Activated naive CD8-positive, alpha-beta T cell (primary cell): ENCODE data around the gene ARMC6.

Experiments used
- H3K27ac Mint-ChIP-seq: one replicate; pipeline ENCODE4 v1.8.0; 2021; ENCODE audit warnings: mixed read lengths
- H3K27me3 Mint-ChIP-seq: one replicate; pipeline ENCODE4 v1.8.0; 2021; ENCODE audit warnings: mixed read lengths
- H3K36me3 Mint-ChIP-seq: one replicate; pipeline ENCODE4 v1.8.0; 2021; ENCODE audit warnings: mixed read lengths
- H3K4me1 Mint-ChIP-seq: one replicate; pipeline ENCODE4 v1.8.0; 2021; ENCODE audit warnings: low read depth, mixed read lengths
- H3K4me3 Mint-ChIP-seq: one replicate; pipeline ENCODE4 v1.8.0; 2021; ENCODE audit warnings: mild to moderate bottlenecking, mixed read lengths
- H3K9me3 Mint-ChIP-seq: one replicate; pipeline ENCODE4 v1.8.0; 2021; ENCODE audit warnings: low read depth, mixed read lengths

Gene ARMC6

DNA sequence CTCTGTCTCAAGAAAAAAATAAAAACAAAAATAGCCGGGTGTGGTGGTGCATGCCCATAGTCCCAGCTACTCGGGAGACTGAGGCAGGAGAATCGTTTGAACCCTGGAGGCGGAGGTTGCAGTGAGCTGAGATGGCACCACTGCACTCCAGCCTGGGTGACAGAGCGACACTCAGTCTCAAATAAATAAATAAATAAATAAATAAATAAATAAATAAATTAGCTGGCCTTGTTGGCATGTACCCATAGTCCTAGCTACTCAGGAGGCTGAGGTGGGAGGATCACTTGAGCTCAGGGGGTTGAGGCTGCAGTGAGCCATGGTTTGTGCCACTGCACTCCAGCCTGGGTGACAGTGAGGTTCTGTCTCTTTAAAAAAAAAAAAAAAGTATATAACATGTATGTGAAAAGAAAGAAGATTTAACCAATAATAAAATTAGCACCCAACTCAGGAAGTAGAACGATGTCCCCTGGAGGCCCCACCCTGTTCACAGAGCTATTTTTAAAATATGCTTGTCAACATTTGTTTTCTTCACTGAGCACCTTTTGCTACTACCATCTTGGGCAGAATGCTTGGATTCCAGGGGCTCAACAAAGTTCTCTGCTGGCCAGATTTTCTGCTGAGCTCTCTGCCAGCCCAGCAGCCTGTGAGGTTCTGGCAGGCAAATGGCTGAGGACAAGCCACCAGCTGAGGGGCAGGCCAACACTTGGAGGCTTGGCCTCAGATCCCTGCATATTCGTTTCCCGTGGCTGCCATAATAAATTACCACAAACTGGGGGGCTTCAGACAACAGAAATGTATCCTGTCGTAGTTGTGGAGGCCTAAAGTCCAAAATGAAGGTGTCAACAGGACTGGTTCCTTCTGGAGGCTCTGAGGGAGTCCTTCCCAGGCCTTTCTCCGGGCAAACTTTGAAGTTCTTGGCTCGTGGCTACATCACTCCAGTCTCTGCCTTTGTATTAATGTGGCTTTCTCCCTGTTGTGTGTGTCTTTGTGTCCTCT lies 35.6 kb downstream of the ARMC6 start:
- Mint-ChIP-seq H3K27ac (no peak overlapping the region), H3K36me3 (no peaks in the 10 kb centered on the region), H3K4me1 (peaks cover 42% of the 10 kb centered on the region), H3K9me3 (no peaks in the 10 kb centered on the region), H3K4me3 (no peak overlapping the region), H3K27me3 (no peaks in the 10 kb centered on the region)

DNA sequence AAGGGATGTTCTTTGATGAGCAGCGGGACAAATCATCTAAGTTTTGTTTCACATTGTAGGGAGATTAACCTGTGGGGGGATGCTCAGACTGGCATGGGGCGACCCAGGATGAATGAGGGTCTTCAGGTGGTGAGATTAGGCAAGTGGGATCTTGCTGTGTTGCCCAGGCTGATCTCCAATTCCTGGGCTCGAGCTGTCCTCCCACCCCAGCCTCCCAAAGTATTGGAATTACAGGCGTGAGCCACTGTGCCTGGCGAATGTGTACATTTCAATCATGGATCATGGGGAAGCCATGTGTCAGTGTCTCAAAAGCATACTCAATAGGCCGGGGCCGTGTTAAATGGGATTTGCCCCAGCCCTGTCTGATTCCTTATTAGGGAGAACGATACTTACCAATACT lies 38.5 kb downstream of the ARMC6 start:
- no peaks in the 10 kb centered on the region for H3K9me3 Mint-ChIP-seq
- H3K36me3 Mint-ChIP-seq: no peaks in the 10 kb centered on the region
- no peak overlapping the region for H3K27ac Mint-ChIP-seq
- no peaks in the 10 kb centered on the region for H3K27me3 Mint-ChIP-seq
- peaks cover 30% of the 10 kb centered on the region for H3K4me1 Mint-ChIP-seq
- no peak overlapping the region for H3K4me3 Mint-ChIP-seq

DNA sequence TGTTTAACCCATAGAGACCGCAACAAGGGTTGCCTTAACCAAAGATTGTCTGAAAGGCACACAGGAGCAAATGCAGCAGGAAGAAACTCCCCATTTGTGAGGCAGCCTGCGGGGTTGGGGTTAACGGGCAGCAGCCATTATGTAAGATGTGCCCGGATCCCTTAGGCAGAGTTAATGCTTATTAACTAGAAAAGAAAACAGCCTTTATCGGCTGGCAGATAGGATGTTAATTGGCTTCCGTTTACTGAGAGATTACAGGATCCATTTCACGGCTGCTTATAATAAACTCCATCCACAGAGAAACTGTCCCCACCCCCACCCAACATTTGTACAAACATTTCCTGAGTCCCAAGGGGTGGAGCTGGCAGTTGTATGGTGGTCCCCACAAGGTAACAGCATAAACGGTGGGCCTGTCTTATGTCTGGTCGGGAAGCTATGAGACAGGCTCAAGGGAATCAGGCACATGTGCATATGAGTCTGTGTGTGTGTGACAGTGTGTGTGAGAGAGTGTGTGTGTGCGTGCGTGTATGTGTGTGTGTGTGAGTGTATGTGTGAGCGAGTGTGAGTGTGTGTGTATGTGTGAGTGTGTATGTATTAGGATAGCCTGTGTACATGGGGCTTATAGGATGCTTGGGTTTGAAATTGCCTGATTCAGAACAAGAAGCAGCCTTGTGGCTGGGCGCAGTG lies 40.9 kb downstream of the ARMC6 start:
- H3K36me3 Mint-ChIP-seq: peaks cover 2% of the 10 kb centered on the region
- no peaks in the 10 kb centered on the region for H3K27me3 Mint-ChIP-seq
- H3K9me3 Mint-ChIP-seq: no peaks in the 10 kb centered on the region
- no peak overlapping the region for H3K4me3 Mint-ChIP-seq
- no peak overlapping the region for H3K27ac Mint-ChIP-seq
- H3K4me1 Mint-ChIP-seq: peaks cover 18% of the 10 kb centered on the region

DNA sequence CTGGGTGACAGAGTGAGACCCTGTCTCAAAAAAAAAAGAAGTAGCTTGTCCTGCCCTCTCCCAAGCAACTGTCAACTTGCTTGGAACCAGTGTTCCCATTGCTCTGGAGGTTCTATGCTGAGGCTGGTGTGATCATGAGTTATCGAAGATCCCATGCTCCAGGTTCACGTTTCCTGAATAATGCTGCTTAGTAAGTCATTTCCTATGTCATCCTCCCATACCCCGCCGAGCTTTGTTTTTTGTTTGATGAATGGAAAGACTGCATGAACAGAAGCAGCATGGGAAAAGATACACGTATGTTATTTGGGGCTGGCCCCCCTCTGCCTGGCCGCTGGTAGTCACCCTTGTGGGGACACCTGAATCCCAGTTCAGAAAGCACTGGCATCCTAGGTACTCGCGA lies 41.7 kb downstream of the ARMC6 start:
- Mint-ChIP-seq H3K4me3 (no peak overlapping the region), H3K27ac (no peak overlapping the region), H3K4me1 (peaks cover 16% of the 10 kb centered on the region), H3K27me3 (no peaks in the 10 kb centered on the region), H3K36me3 (peaks cover 2% of the 10 kb centered on the region), H3K9me3 (no peaks in the 10 kb centered on the region)

DNA sequence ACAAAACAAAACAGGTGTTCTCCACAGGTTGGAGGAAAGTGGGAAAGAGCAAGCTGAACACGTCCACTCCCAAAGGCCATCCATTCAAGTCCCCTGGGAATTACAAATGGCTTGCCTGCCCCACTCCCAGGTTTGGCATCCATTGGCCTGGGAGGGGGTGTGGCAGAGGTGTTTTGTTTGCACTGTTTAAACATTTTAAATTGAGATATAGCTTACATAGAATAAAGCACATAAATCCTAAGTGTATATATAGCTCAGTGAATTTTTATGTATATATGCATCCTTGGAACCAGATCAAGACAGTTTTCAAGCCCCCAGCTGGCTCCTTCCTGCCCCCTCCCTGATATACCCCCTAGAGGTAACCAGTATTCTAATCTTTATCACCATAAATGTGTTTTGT lies 43.1 kb downstream of the ARMC6 start:
- Mint-ChIP-seq H3K27ac (no peak overlapping the region), H3K36me3 (peaks cover 2% of the 10 kb centered on the region), H3K4me1 (peaks cover 12% of the 10 kb centered on the region), H3K4me3 (no peak overlapping the region), H3K9me3 (no peaks in the 10 kb centered on the region), H3K27me3 (no peaks in the 10 kb centered on the region)

DNA sequence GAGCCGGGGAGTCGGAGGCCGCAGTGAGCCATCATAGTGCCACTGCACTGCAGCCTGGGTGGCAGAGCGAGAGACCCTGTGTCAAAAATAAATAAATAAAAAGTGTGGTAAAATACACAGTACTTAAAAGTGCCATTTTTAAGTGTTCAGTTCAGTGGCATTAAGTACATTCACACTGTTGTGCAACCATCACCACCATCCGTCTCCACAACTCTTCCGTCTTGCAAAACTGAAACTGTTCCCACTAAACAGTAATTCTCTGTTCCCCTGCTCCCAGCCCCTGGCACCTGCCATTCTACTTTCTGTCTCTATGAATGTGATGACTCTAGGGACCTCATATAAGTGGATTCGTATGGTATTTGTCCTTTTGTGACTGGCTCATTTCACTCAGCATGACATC lies 43.7 kb downstream of the ARMC6 start:
- H3K9me3 Mint-ChIP-seq: no peaks in the 10 kb centered on the region
- no peak overlapping the region for H3K27ac Mint-ChIP-seq

DNA sequence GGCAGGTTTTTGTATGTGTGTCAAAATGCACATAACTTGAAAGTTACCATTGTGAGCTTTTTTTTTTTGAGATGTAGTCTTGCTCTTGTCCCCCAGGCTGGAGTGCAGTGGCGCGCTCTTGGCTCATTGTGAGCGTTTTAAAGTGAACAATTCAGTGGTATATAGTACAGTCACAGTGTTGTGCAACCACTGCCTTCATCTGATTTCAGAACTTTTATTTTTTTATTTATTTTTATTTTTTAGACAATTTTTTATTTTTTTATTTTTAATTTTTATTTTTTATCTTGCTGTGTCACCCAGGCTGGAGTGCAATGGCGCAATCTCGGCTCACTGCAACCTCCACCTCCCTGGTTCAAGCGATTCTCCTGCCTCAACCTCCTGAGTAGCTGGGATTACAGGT lies 45.4 kb downstream of the ARMC6 start:
- no peak overlapping the region for H3K4me3 Mint-ChIP-seq
- peaks cover 7% of the 10 kb centered on the region for H3K4me1 Mint-ChIP-seq
- H3K9me3 Mint-ChIP-seq: no peaks in the 10 kb centered on the region
- H3K27me3 Mint-ChIP-seq: no peaks in the 10 kb centered on the region
- H3K27ac Mint-ChIP-seq: no peak overlapping the region
- H3K36me3 Mint-ChIP-seq: peaks cover 2% of the 10 kb centered on the region

More for the DNA sequence above, 43.7 kb downstream of the ARMC6 start:
- Mint-ChIP-seq H3K27me3 (no peaks in the 10 kb centered on the region), H3K4me3 (no peak overlapping the region), H3K36me3 (peaks cover 2% of the 10 kb centered on the region), H3K4me1 (peaks cover 12% of the 10 kb centered on the region)

DNA sequence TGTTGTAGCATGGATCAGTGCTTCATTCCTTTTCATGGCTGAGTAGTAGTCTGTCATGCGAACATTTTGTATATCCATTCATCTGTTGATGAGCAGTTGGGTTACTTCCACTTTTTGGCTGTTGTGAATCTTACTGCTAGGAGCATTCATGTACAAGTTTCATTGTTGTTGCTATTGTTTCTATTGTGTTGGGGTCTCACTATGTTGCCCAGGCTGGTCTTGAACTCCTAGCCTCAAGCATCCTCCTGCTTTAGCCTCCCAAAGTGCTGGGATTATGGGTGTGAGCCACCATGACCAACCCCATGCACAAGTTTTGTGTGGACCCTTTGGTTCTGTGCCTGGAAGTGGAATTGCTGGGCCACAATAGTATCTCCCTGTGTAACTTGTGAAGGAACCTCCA lies 46.2 kb downstream of the ARMC6 start:
- Mint-ChIP-seq H3K9me3 (no peaks in the 10 kb centered on the region), H3K36me3 (peaks cover 2% of the 10 kb centered on the region), H3K4me3 (no peak overlapping the region), H3K27me3 (no peaks in the 10 kb centered on the region), H3K4me1 (peaks cover 4% of the 10 kb centered on the region), H3K27ac (no peak overlapping the region)

DNA sequence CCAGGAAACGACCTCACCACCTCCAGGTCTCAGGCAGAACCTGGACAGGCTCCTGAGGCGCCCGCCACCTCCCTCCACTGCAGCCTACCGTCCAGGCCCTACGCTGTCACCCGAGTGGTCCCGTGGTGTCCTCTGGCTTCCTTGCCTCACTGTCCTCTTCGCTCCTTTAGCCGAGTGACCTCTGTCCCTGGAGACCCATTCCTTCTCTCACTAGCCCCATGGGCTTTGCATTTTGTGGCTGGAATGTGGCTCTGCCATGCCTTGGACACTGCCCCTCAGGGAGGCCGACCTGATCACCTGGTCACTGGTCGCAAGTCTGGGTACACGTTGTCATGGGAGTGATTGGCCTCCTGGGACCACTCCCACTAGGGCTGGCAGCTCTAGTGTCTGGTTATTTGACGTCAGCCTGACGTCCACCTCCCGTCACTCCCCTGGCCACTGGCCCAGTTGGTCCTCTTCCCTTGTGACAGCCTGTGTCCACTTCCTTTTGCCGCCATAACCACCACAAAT lies 48.3 kb downstream of the ARMC6 start:
- Mint-ChIP-seq H3K4me3 (no peak overlapping the region), H3K9me3 (no peaks in the 10 kb centered on the region), H3K27ac (no peak overlapping the region), H3K36me3 (peaks cover 2% of the 10 kb centered on the region), H3K4me1 (peaks cover 4% of the 10 kb centered on the region), H3K27me3 (no peaks in the 10 kb centered on the region)

DNA sequence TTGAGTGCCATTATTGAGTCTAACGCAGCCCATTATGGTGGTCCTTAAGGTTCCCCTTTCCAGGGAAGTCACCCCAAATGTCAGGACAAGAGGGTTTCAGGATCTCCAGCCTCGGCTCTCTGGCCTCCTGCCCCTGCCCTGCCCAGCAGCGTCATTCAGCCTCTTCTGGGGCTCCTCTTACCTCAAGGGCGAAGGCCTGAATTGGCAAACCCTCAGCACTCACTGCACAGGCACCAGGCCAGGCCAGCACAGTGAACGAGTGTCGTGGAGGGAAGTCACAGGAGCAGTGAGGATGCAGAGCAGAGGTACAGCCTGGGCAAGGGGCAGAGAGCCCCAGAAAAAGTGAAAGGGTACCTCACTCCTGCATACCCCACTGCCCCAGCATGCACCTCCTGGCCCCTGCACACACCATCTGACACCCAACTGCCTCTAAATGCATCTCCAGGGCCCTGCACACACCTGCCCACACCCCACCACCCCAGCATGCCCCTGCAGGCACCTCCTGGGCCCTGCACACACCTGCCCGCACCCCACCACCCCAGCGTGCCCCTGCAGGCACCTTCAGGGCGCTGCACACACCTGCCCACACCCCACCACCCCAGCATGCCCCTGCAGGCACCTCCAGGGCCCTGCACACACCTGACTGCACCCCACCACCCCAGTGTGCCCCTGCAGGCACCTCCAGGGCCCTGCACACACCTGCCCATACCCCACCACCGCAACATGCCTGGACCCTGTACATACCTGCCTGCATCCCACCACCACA lies 50.2 kb downstream of the ARMC6 start:
- no peak overlapping the region for H3K4me3 Mint-ChIP-seq
- no peak overlapping the region for H3K27ac Mint-ChIP-seq
- no peaks in the 10 kb centered on the region for H3K36me3 Mint-ChIP-seq
- H3K27me3 Mint-ChIP-seq: no peaks in the 10 kb centered on the region
- peaks cover 1% of the 10 kb centered on the region for H3K4me1 Mint-ChIP-seq
- no peaks in the 10 kb centered on the region for H3K9me3 Mint-ChIP-seq

DNA sequence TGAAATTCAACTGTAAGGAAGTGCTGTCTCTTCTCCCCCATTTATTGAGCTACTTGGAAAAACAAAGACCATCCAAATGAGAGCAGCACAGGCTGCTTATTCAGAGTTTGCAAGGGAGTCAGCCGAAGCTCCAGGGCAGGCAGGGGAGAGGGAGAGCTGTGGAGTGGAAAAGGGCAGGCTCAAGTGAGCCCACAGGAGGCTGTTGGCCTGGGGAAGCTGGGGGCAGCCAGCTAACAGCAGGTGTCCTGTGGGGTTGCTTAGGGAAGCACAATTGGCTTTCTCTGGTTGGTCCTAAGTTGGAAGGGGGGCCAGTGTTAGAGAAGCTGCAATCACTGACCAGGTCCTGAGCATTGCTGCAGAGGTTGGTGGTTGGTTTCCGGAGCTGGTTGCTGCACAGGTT lies 54.3 kb downstream of the ARMC6 start:
- Mint-ChIP-seq H3K4me3 (no peak overlapping the region), H3K27ac (no peak overlapping the region), H3K9me3 (no peaks in the 10 kb centered on the region), H3K27me3 (no peaks in the 10 kb centered on the region), H3K4me1 (no peaks in the 10 kb centered on the region), H3K36me3 (no peaks in the 10 kb centered on the region)

DNA sequence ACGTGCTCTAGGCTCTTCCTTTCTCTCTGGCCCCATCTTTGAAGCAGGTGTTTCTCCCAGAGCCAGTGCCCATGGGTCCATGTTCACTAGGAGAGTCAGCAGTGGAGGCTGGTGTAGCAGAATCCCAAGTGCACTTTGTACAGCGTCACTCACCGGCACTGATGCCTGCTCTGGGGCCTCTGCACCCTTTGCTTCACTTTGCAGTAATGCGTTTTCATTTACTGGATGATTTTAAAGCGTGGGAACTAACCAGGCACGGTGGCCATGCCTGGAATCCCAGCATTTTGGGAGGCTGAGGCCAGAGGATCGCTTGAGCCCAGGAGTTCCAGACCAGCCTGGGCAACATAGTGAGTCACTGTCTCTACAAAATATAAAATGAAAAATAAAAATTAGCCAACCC lies 61.1 kb downstream of the ARMC6 start:
- Mint-ChIP-seq H3K4me3 (no peak overlapping the region), H3K9me3 (no peaks in the 10 kb centered on the region), H3K27ac (no peak overlapping the region), H3K36me3 (no peaks in the 10 kb centered on the region), H3K27me3 (no peaks in the 10 kb centered on the region), H3K4me1 (no peaks in the 10 kb centered on the region)

DNA sequence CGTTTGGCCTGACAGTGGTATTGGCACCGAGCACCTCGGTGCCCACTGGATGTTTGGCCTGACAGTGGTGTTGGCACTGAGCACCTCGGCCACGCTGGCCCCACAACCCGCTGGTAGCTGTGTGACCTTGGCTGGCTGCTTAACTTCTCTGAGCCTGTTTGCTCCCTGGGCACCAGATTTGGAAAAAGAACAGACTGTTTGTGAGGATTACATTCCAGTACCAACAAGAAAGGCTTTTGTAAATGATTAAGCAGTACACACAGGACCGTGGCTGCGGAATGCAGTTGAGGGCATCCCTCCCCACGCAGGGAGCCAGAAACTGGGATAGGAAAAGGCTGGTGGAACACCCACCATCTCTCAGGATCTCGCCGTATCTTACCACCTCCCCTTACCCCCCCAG lies 62.3 kb downstream of the ARMC6 start:
- Mint-ChIP-seq H3K27me3 (no peaks in the 10 kb centered on the region), H3K27ac (no peak overlapping the region), H3K36me3 (no peaks in the 10 kb centered on the region), H3K9me3 (no peaks in the 10 kb centered on the region), H3K4me1 (no peaks in the 10 kb centered on the region), H3K4me3 (no peak overlapping the region)

DNA sequence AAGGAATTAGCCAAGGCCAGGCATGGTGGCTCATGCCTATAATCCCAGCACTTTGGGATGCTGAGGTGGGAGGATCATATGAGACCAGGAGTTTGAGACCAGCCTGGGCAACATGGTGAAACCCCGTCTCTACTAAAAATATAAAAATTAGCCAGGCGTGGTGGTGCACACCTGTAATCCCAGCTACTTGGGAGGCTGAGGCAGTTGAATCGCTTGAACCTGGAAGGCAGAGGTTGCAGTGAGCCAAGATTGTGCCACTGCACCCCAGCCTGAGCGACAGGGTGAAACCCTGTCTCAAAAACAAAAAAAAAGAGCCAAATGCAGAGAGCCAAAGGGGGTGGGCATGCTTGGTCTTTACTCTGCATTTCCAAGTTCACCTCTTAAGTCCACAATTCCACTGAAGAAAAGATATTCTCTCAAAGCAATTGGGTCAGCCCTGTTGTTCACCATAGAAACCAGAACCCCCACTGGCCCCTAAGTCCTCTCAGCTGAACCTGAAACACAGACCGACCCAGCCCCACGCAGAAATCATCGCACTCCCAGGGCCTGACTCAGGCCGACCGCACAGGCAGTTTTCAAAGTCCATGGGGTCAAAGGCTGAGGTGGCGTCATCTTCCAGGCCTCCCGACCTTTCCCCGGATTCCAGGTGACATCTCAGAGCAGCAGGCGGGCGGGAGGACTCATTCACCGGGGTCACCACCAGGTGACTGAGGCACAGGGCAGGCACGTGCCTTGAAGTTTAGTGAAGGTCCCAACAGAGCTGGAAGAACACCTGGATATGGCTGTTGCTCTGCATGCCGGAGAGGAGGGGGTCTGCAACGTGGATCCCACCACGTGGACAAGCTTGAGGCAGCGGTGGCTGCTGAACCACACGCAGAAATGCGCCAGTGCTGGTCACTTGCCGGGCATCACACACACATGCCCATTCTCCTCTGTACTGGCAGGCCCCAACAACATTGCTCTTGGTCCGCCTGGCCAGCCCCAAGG lies 63.5 kb downstream of the ARMC6 start:
- Mint-ChIP-seq H3K27ac (no peak overlapping the region), H3K9me3 (no peaks in the 10 kb centered on the region)

More for the DNA sequence above, 63.5 kb downstream of the ARMC6 start:
- no peaks in the 10 kb centered on the region for H3K27me3 Mint-ChIP-seq
- H3K4me3 Mint-ChIP-seq: no peak overlapping the region
- H3K36me3 Mint-ChIP-seq: no peaks in the 10 kb centered on the region
- H3K4me1 Mint-ChIP-seq: no peaks in the 10 kb centered on the region
